Non-pigmented ciliary epithelial cell (primary cell): Measurements from ENCODE around the gene GDF9.

Experiments used
- DNase-seq: peaks from one replicate; pipeline ENCODE4 v3.0.0-alpha.2; 2010; ENCODE audit warnings: low read depth

Gene GDF9

GRCh38 chr5:132820162-132820754 lies 46.0 kb downstream of the GDF9 start:
- DNase-seq = peak; percentile 62

DNA sequence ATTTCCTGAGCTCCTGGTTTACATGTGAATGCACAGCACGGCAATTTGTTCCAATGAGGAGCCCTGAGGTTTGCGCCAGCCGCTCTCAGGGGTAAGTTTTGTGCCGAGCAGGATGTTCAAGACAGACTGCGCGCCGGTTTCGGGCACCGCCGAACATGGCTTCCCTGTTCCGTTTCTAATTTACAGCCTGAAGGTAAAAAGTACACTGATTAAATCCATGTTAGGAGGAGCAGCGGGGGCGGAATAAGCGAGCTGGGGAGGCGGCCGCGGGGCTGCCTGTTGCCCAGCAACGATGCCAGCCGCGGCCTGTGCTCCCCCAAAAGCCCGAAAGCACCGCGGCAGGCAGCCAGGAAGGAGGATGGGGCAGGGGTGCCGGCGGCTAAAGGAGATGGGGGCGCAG lies 46.8 kb downstream of the GDF9 start:
- no peak for DNase-seq

- no peak for DNase-seq
Measured at GRCh38 chr5:132817011-132817410, 49.3 kb downstream of the GDF9 start.

DNA sequence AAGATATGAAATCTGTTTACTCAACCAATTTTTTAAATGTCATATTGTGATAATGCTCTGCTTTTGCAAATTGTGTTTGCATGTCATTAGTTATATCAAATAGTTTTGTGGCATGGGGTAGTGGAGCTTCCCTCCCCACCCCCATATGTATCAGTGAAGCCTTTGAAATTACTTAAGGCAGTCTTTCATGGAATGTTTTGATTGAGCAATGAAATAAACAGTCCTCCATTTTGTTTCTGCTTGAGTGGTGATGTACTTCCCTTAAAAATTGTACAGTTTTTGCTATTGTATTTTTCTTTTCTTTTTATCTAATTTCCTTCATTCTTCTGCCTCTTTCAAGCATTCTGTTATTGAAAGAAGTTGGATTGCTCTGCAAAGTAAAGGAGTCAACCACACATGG lies 49.7 kb downstream of the GDF9 start:
- no peak for DNase-seq

DNA sequence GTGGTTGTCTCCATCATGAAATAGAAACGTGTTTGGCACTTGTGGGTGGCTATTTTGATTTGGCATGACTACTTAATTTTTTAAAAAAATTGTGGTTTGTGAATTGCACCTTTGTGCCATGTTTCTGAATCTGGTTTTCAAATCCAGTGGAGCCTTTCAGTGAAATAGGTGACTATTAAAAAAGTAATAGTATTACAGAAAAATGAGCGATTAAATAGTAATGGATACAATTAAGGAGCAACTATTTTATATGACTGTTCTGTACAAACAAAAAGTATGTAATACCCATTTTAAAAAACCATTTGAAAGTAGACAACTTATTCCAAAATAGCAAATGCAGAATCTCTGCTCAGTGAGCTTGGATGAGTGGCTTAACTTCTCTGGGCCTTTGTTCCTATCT lies 50.2 kb downstream of the GDF9 start:
- no peak for DNase-seq

DNA sequence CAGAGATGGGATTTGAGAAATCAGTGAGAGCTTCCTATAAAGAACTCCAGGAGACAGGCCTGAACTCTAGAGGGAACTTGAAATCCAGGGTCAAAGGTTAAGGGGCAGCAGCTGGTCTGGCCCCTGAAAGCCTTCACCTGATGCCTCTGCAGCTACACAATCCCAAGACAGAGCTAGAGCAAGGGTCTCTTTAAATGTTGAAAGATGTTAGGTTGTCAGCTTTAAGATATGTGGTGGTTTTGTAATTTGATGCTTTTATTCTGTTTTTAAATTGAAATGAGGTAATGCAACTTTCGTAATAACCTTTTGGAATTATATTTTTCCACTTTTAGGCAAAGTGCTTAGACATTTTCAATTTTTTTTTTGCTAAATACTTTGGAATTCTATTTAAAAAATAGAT lies 50.8 kb downstream of the GDF9 start:
- no peak for DNase-seq

DNA sequence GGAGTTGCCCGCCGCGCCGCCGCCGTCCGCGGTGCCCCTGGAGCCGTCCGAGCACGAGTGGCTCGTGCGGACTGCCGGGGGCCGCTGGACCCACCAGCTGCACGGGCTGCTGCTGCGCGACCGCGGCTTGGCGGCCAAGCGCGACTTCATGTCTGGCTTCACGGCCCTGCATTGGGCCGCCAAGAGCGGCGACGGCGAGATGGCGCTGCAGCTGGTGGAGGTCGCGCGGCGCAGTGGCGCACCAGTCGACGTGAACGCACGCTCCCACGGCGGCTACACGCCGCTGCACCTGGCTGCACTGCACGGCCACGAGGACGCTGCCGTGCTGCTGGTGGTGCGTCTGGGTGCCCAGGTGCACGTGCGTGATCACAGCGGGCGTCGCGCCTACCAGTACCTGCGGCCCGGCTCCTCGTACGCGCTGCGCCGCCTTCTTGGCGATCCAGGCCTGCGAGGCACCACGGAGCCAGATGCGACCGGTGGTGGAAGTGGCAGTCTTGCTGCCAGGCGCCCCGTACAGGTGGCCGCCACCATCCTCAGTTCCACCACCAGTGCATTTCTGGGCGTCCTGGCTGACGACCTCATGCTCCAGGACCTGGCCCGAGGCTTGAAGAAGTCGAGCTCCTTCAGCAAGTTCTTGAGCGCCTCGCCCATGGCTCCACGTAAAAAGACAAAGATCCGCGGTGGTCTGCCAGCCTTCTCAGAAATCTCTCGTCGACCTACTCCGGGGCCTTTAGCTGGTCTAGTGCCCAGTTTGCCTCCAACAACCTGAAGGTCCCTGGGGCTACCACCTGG lies 51.6 kb downstream of the GDF9 start:
- DNase-seq = no peak

GRCh38 chr5:132813599-132814502 lies 52.4 kb downstream of the GDF9 start:
- no peak for DNase-seq

DNA sequence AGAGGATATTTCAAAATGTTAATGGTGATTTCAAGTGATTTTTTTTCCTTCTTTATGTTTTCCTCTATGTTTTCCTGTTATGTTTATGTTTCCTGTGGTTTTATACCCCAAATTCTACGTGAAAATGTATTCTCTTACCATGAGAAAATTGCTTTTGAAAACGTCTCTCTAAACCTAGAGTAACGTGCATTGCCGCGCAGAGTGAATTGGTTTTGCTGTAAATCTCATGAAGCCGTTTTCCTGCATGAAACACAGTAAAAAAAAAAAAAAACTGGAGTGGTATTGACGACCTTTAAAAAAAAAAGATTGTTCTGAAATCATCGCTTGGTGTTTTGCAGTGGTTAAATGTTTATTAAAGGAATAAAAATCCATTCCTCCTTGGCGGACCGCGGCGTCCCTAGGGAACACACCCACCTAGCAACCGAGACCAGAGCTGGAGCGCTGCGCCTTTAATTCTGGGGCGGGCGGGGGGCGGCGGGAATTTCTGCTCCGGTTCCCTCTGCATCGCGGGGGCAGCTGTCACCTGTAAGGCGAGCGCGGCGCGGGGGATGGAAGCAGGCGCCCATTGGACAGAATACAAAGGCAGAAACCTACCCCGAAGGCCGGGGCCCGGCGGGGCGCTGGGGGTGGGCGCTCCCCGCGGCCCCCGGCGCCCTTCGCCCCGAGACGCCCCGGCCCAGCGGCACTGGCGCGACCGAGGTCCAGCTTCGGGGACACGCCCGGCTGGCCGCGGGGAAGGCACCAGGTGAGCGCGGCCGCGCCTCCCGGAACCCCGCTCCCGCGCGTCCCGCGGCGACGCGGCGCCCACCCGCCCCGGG lies 53.3 kb downstream of the GDF9 start, which contains the start of gene SOWAHA:
Gene SOWAHA (plus strand): TSS at position 522 of the 818 bp plus-strand sequence. CDS start 320 bp downstream, outside the sequence.
- DNase-seq = no peak

- DNase-seq = no peak
Measured at GRCh38 chr5:132812123-132812765, 54.0 kb downstream of the GDF9 start.
